GM21723 (cell line): ENCODE data around the gene SVIL.

Source experiments
- ATAC-seq: cut with Tn5 transposase; IDR thresholded peaks from one replicate; pipeline ENCODE4 v1.9.1; 2021; ENCODE audit warnings: mild to moderate bottlenecking, moderate library complexity; ENCODE audit not compliant: unreplicated experiment

SVIL gene, protein sequence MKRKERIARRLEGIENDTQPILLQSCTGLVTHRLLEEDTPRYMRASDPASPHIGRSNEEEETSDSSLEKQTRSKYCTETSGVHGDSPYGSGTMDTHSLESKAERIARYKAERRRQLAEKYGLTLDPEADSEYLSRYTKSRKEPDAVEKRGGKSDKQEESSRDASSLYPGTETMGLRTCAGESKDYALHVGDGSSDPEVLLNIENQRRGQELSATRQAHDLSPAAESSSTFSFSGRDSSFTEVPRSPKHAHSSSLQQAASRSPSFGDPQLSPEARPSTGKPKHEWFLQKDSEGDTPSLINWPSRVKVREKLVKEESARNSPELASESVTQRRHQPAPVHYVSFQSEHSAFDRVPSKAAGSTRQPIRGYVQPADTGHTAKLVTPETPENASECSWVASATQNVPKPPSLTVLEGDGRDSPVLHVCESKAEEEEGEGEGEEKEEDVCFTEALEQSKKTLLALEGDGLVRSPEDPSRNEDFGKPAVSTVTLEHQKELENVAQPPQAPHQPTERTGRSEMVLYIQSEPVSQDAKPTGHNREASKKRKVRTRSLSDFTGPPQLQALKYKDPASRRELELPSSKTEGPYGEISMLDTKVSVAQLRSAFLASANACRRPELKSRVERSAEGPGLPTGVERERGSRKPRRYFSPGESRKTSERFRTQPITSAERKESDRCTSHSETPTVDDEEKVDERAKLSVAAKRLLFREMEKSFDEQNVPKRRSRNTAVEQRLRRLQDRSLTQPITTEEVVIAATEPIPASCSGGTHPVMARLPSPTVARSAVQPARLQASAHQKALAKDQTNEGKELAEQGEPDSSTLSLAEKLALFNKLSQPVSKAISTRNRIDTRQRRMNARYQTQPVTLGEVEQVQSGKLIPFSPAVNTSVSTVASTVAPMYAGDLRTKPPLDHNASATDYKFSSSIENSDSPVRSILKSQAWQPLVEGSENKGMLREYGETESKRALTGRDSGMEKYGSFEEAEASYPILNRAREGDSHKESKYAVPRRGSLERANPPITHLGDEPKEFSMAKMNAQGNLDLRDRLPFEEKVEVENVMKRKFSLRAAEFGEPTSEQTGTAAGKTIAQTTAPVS (N-terminal part only)

DNA sequence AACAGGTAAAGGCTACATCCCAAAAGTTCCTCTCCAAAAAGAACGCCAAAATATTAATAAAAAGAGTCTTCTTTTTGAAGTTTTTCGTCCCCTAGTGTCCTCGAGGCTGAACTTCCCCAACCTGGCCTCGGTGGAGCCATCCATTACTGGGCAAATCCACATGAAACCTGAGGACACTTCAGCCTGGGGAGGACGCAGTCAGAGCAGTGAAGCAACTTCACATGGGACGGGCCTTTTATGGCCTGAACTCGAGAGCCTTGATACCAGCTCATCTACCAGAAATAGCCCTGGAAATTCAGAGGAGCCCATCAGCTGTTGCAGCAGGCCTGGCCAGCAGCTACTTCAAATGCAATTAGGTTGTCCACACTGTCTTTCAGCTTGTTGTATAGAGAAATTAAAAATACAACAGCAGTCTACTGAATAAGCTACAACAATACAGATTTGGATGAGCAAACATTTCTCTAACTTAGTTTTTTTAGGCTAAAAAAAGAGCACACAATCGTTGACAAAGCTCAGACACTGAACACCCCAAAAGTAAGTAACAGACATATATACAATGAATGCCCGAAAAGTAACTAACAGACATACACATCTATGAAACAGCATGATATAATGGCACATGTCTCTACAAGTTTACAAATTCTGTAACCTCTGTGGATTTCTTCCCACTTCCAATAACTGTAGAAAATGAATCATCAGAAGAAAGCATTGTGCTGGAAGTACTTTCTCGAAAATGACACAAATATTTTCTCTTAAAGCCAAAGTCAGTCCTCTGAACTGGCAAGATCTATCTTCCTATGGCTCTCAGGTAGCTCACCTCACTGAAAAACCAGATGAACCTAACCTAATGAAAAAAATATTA, at the start of gene SVIL:
Gene SVIL, minus strand, starts transcription at position 208 of the 862 bp plus-strand sequence. CDS start 79,913 bp downstream, outside the sequence.
- ATAC-seq = no peak

DNA sequence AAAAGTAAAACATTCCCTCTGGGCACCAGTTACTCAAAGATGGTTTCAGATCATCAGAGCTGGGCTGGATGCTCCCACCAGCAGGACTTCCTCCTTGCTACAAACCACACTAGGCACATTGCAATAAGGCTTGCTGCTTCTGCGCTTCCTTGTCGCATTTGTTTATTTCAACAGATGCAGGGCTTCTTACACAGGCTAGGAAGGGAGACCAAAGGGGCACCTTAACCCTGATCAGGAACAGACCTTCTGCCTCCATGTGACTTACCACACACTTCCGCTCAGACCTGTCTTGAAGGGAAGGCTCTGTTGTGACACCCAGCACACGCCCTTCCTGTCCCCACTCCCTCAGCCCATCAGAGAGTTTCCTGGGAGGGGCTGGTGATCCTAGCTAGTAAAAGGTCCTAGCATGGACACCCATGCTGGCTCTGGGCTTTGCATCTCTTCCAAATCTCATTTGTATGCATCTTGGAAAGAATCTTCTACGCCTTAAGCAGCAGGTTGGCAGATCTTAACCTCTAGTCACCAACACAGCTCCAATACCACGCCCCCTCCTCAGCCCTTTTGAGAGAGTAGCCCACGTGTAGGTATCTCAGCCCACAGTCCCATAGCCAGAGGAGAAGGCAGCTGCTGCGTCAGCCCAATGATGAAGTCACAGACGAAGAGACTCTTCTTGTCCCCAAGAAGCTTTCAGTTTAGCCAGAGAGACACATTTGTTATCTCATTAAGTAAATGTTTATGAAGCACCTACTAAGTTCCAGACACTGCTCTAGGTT, 47.1 kb upstream of the SVIL start:
- ATAC-seq = no peak

DNA sequence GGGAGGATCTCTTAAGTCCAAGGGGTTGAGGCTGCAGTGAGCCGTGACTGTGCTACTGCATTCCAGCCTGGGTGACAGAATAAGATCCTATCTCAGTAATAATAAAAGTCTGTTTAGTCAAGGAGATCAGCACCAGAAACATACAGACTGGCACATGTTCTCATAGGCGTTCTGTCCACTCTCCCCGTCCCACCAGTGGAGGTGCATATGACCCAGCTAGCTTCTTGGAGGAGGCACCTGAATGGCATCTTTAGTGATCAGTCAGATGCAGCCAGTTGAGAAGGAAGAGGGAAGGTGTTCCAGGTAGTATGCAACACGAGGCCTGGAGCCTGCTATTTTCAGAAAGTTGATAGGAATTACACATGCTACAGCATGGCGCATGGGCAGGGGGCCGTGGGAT, 45.3 kb upstream of the SVIL start:
- ATAC-seq = no peak

DNA sequence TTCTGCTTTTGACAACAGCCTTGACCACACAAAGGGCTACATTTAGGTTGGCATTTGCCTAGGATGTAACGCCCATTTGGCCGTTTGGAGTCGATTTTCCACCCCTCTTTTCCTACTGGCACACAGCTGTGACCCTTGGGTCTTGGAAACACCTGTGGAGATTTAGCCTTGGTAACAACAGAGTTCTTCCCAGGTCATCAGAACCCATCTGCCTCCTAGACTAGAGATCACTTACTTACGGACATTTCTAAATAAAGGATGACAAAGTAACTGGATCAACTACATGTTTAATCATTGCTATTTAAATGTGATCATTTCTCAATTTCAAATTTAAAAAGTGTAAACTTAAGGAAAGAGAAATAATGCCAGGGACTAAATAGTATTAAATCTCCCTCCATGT, 42.0 kb upstream of the SVIL start:
- no peak for ATAC-seq

DNA sequence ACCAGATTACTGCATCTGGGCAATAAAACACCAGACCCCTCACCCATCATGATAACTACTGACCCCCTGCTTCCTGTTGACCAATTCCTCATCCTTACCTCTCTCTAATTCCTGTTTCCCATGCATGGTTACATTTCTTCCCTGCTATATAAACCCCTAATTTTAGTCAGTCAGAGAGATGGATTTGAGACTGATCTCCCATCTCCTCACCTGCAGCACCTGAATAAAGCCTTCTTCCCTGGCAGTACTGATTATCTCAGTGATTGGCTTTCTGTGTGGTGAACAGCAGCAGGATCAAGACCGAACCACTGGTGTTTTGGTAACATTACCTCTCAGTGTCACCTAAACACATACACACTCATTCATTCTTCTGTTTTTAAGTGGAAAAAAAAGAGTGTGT, 41.2 kb upstream of the SVIL start:
- no peak for ATAC-seq

DNA sequence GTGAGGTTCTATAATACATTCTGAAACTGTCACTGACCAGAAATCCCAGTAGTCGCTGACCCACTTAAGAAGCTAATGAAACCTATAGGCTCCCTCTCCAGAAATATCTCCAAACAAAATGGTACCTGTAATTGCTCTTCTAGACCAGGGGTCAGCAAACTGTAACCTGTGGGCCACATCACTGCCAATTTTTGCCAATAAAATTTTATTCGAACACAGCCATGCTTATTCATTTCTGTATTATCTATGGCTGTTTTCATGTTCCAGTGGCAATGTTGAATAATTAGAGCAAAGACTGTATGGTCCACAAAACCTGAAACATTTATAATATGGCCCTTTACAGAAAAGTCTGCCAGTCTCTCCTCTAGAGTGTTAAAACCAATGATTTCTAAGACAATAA, 37.2 kb upstream of the SVIL start:
- no peak for ATAC-seq

DNA sequence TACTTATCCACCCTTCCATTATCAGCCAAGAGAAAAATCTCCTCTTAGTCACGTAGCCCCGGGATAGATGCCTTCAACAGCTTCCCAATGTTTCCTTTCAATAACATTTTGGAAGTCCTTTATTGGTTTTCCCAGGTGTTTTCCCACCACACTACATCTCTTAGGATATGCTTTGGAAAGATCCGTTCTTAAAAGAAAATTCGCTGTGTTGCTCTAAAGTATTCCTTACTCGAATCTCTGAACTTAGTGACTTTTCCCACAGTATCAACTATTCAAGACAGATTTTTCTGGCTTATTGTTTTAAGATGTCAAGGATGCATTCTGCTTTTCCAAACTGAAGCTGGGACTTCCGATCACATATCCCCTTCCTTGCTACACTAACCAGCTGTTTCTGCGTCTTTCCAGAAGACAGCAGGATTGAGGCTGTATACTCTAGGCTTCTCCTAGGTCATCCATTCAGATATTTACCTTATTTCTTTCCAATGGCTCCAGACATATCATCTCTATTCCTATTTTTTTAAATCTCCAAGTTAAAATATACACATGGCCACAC, 36.5 kb upstream of the SVIL start:
- ATAC-seq = no peak

DNA sequence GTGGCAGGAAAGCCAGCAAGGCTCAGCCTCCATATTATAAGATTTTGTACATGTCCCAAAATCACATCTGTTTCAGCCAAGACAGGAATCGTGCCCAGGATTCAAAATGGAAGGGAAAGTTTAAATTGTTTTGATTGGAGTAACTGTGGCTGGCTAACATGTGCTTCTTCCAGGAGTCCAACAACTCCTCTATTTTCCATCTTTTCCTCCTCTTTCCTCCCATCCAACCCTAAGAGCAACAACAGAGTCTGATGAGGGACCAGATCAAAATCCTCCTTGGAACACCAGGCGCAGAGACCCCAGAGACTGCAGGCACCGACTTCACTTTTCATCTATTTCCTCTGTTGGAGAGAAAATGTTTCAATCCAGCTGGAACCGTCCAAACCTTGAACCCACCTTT, 36.0 kb upstream of the SVIL start:
- ATAC-seq = no peak

DNA sequence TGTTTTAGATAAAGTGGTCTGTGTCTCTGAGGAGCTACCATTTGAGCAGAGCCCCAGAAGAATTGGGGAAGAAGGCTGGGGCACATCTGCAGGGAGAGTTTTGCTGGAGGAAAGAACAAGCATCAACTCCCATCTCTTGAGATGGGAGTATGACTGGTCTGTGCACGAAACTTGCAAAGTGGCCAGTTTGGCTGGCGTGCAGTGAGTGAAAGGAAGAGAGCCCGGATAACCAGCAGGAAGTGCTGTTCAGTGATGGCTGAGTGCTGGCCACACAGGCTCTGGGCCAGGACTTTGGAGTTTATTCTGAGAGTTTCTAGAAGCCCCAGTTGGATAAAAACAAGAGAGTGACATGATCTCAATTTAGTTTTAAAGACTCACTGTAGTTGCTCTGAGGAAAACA, 34.4 kb upstream of the SVIL start:
- ATAC-seq = no peak

DNA sequence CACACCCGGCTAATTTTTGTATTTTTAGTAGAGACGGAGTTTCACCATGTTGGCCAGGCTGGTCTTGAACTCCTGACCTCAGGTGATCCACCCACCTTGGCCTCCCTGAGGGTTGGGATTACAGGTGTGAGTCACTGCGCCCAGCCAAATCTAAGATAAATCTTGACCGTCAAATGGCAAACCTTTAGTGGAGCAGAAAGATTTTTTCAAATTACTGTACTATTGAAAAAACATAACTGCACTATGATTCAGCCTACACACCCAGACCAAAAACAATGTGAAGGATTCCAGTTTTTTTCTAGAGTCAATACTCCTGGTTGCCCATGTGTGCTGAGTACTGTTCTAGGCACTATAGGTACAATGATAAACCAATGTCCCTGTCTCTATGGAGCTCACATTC, 33.9 kb upstream of the SVIL start:
- ATAC-seq = no peak

DNA sequence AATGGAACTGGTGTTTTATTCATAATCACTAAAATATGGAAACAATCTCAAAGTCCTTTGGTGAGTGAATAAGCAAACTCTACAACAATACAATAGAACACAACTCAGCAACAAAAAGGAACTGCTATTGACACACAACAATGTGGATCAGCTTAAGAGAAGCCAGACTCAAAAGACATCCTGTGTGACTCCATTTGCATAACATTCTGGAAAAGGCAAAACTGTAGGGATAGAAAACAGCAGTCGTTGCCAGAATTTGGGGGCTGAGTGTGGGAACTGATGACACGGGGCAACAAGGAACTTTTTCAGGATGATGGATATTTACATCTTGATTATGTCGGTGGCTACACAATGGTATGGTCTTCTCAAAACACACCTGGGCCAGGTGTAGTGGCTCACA, 32.4 kb upstream of the SVIL start:
- no peak for ATAC-seq

DNA sequence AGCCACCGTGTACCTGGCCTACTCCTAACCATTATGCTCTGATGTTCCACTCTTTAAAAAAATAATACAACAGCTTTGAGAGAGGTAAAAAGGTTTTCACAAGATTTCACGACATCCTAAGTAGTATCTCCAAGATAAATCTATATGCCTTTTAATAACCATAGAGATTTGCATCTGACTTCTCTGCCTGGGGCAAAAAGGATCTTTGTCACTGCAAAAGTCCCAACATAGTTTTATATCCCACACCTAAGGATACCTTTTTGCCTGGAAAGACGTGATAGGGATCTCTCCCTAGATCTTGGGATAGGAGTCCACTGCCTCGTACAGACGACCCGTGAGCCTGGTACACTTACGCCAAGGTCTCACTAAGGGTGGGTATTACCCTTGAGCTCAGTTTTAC, 31.4 kb upstream of the SVIL start:
- ATAC-seq = no peak

DNA sequence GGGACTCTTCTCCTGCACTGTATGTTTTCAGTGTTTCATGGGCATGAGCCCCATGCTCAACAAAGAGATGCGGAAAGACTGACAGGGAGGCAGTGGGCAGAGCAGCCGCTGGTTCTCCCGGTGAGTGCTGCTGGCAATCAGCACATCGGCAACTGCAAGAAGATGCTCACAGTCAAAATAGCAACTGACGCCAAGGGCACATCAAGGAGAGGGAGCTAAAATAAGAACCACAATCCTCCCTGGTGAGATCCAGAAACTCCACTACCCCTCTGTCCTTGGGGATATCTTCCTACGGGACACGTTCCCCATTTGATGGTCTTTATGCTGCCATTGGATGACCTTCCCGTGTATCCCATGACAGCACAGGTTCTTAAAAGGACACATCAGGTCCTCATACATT, 28.9 kb upstream of the SVIL start:
- ATAC-seq = no peak

DNA sequence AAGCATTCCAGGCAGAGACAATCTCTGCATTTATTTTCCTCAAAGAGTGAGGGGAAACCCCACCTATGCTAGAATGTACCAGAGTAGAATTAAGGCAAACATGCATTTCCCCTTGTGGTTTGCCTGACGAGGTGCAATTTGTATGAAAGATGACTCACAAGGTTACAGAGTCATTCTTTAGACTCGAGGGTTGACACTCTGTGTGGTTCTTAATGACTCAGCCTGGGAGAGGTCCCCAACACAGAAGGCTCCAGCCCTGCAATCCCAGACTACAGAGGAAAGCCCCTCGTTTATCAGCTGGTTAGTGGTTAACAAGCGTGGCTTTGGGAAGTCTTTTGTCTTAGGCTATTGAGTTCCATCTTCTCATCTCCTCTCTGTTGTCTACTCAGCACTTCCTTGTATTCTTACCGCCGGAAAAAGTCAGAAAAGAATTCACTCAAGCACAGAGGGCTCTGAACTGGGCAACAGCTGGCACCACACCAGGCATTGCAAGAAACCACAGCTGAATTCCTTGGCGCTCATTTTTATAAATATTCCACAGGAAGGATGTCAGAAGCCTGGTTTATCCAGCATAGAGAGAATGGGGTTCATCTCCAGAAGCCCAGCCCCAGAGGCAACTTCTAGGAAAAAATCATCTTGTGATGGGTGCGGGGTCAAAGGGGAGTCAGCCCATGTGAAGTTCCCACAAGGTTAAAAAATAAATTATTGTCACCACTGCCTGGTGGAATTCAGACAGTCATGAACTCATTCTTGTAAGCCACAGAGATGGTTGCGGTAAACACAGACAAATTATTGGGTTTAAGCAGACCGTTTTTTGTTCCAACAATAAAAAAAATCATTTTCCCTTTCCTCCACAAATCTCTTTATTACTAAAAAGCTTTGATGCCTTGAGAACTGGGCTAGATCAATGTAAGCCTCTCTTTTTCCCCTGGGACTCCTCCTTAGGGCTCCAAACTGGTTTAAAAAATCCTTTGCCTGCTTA, 24.5 kb upstream of the SVIL start:
- peak; percentile 99 for ATAC-seq

DNA sequence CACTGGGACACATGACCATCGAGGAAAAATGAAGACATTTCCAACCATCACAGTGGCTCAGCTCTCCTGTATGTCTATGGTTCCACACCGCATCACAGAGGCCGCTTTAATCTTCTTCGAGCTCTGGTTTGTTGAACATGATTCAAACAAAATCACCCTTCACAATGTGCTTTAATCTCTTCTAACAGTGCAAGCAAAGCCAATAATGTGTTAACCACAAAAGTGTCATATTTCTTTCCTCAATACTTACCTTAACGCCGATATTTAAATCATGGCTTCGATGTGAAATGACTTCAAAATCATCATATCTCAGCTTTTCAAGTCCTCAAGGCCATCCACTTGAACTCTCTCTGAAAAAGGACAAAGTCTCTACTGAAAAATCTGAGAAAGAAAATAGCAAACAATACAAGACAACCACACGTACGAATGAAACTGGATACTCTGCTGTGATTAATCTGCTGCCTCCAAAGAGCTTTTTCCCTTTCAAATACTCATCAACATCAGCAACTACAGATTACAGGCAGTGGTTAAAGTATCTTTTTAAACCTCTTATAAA, 23.0 kb upstream of the SVIL start:
- ATAC-seq = no peak

DNA sequence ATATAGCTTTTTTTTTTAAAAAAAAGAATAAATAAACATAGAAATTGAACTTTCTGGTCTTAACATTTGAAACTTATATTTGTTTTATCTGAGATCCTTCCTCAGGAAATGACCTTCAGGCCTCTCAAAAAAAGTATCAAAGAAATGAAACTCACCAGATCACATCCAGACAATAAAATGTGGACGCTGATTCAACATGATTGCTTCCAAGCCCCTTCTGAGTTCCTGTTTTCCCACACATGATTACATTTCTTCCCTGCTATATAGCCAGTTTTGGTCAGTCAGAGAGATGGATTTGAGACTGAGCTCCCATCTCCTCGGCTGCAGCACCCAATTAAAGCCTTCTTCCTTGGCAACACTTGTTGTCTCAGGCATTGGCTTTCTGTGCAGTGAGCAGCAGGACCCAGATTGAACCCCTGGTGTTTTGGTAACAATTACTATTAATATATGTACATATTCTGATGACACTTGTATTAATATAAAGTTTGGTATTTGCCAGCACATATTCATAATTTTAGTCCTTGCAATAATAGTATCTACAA, 21.8 kb upstream of the SVIL start:
- ATAC-seq = no peak

DNA sequence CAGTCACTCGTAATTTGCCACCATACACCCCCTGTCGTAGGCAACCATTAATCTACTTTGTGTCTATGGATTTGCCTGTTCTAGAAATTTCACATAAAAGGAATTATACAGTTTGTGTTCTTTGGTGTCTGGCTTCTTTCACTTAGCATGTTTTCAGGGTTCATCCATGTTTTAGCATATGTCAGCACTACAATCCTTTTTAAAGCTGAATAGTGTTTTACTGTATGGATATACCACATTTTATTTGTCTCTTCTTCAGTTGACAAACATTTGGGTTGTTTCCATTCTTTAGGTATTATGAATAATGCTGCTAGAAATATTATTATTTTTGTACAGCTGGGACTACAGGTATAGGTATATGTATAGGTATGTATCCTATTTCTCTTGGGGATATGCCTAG, 17.4 kb upstream of the SVIL start:
- ATAC-seq = no peak

DNA sequence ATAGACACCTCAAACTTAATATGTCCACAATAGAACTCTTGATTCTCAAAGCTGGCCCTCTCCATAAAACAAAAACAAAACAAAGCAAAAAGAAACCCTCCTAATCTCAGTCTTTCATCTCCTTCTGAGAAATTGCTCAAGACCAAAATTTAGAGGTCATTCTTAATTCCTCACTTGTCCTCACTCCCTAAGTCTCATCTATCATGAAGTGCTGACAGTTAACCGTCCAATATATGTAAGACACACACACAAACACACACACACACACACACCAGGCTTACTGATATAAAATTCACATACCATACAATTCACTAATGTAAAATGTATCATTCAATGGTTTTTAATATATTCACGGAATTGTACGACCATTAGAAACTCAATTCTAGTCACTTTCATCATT, 17.0 kb upstream of the SVIL start:
- no peak for ATAC-seq
